ENCODE results near the gene NHERF1.

GRCh38 chr17:74734256-74734655, 14.2 kb upstream of the NHERF1 start:
- no peak for TF ChIP-seq CTCF (IDR thresholded peaks at IDR 0.05)
- TF ChIP-seq POLR2A (IDR thresholded peaks at IDR 0.05): no peak
